ENCODE data around the gene AAK1. TPM values are rescaled to one million over a fixed set of nuclear protein-coding genes. Genes with fewer than 3 reads are reported as not detected.
"Not testable (repeated sequence)": the region's sequence is repeated elsewhere in the genome, so short reads cannot be mapped to it uniquely, and the experiment has no call there.

The AAK1 gene
- total RNA-seq, 2 donors from 2014 or later: 44.6 to 60.0 TPM

- 90% methylated on average over 6 of the region's 6 CpGs for WGBS, 2 donors
- ATAC-seq: no peak
- peak overlapping the region in 2 of 4 donors; percentile 35 to 50 for H3K27ac ChIP-seq
These were observed 213.9 kb downstream of the AAK1 start for GRCh38 chr2:69429491-69430183.

DNA sequence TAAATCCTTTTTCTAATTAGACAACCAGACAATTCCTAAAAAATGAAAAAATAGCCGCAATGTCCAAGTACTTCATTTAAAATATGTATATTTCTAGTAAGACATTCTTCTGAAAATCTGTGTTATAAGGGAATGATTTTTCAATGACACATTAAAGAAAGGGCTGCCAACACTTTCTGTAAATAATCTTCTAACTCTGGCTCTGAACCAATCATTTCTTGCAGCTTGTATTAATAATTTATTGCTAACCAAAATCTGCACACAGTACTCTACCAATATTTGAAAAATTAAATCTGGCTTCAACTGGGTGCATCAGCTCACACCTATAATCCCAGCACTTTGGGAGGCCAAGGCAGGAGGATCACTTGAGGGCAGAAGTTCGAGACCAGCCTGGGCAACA, 214.6 kb downstream of the AAK1 start:
- DNase-seq (no peak), ATAC-seq (peak; percentile 64)
- 51 to 59% methylated on average over 2 of the region's 2 CpGs for WGBS, 2 donors
- peaks cover 14% of the 10 kb centered on the region for H3K4me1 ChIP-seq
- no peaks in the 10 kb centered on the region for H3K27me3 ChIP-seq
- H3K9me3 ChIP-seq: no peaks in the 10 kb centered on the region
- H3K27ac ChIP-seq: peak overlapping the region in 2 of 4 donors; percentile 35 to 50
- TF ChIP-seq CTCF (IDR thresholded peaks at IDR 0.05): no peak
- no peak for TF ChIP-seq POLR2A (IDR thresholded peaks at IDR 0.05)
- no peak overlapping the region for H3K4me3 ChIP-seq
- intact Hi-C loops (cut with DNase I): no loop called here
- H3K36me3 ChIP-seq (replicated peaks in 1 of 2; ENCODE audit: insufficient read depth in 1 of 2, low read depth in 2 of 2): no peaks in the 10 kb centered on the region

More at GRCh38 chr2:69429491-69430183, 213.9 kb downstream of the AAK1 start:
- Histone ChIP-seq H3K36me3 (replicated peaks in 1 of 2; ENCODE audit: insufficient read depth in 1 of 2, low read depth in 2 of 2) (no peaks in the 10 kb centered on the region), H3K4me1 (peaks cover 14% of the 10 kb centered on the region), H3K27me3 (no peaks in the 10 kb centered on the region), H3K9me3 (no peaks in the 10 kb centered on the region), H3K4me3 (no peak overlapping the region)
- intact Hi-C loops (cut with DNase I): no loop called here
- no peak for DNase-seq
- no peak for TF ChIP-seq CTCF (IDR thresholded peaks at IDR 0.05)
- TF ChIP-seq POLR2A (IDR thresholded peaks at IDR 0.05): no peak

GRCh38 chr2:69424419-69424818, 219.1 kb downstream of the AAK1 start:
- H3K36me3 ChIP-seq (replicated peaks in 1 of 2; ENCODE audit: insufficient read depth in 1 of 2, low read depth in 2 of 2): peaks cover 0 to 2% of the 10 kb centered on the region in 2 donors
- H3K27ac ChIP-seq: no peak overlapping the region
- intact Hi-C loops (cut with DNase I): no loop called here
- H3K4me3 ChIP-seq: no peak overlapping the region
- TF ChIP-seq POLR2A (IDR thresholded peaks at IDR 0.05) (no peak), CTCF (IDR thresholded peaks at IDR 0.05) (no peak)
- 97 to 100% methylated on average over 2 of the region's 2 CpGs for WGBS, 2 donors
- no peaks in the 10 kb centered on the region for H3K27me3 ChIP-seq
- DNase-seq (no peak), ATAC-seq (no peak)
- no peaks in the 10 kb centered on the region for H3K9me3 ChIP-seq
- peaks cover 14% of the 10 kb centered on the region for H3K4me1 ChIP-seq

- no peak for DNase-seq
- Histone ChIP-seq H3K36me3 (replicated peaks in 1 of 2; ENCODE audit: insufficient read depth in 1 of 2, low read depth in 2 of 2) (peaks cover 0 to 15% of the 10 kb centered on the region in 2 donors), H3K4me3 (no peak overlapping the region), H3K27ac (no peak overlapping the region), H3K27me3 (no peaks in the 10 kb centered on the region), H3K4me1 (peaks cover 3% of the 10 kb centered on the region), H3K9me3 (no peaks in the 10 kb centered on the region)
- no peak for ATAC-seq
- intact Hi-C loops (cut with DNase I): no loop called here
- TF ChIP-seq POLR2A (IDR thresholded peaks at IDR 0.05): no peak
- TF ChIP-seq CTCF (IDR thresholded peaks at IDR 0.05): no peak
These were observed 221.3 kb downstream of the AAK1 start for GRCh38 chr2:69422198-69422597.

DNA sequence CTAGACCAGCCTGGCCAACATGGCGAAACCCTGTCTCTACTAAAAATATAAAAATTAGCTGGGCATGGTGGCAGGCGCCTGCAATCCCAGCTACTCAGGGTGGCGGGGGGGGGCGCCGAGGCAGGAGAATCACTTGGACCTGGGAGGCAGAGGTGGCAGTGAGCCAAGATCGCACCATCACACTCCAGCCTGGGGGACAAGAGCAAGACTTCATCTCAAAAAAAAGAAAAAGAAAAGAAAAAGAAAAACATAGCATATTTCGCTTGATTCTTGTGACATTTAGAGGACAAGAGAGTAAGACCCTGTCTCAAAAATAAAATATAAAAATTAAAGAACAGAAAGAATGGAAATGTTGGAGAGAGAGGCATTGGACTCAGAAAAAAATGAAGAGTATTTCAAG, 224.4 kb downstream of the AAK1 start:
- 93 to 95% methylated on average over 7 of the region's 7 CpGs for WGBS, 2 donors
- DNase-seq: not testable (repeated sequence)

More for the DNA sequence above, 224.4 kb downstream of the AAK1 start:
- H3K27ac ChIP-seq; H3K4me1 ChIP-seq; H3K27me3 ChIP-seq; H3K4me3 ChIP-seq; intact Hi-C loops (cut with DNase I); H3K9me3 ChIP-seq; ATAC-seq: not testable (repeated sequence)
- peaks cover 0 to 20% of the 10 kb centered on the region in 2 donors for H3K36me3 ChIP-seq (replicated peaks in 1 of 2; ENCODE audit: insufficient read depth in 1 of 2, low read depth in 2 of 2)

All from body of pancreas (tissue), 4 donors.